HG02642 (cell line): Measurements from ENCODE around the gene YWHAB.
"Not testable (repeated sequence)": the region's sequence is repeated elsewhere in the genome, so short reads cannot be mapped to it uniquely, and the experiment has no call there.

ENCODE experiments used
- ATAC-seq: cut with Tn5 transposase; IDR thresholded peaks from one replicate; pipeline ENCODE4 v1.9.1; 2021; ENCODE audit warnings: mild to moderate bottlenecking; ENCODE audit not compliant: unreplicated experiment, poor library complexity

The YWHAB gene

GRCh38 chr20:44885392-44886265, at the start of gene YWHAB:
YWHAB (plus strand) TSS chr20:44885705; CDS start chr20:44901534, 15,829 bp downstream.
- peak; percentile 93 for ATAC-seq

GRCh38 chr20:44836601-44837120, 48.8 kb upstream of the YWHAB start:
- no peak for ATAC-seq

DNA sequence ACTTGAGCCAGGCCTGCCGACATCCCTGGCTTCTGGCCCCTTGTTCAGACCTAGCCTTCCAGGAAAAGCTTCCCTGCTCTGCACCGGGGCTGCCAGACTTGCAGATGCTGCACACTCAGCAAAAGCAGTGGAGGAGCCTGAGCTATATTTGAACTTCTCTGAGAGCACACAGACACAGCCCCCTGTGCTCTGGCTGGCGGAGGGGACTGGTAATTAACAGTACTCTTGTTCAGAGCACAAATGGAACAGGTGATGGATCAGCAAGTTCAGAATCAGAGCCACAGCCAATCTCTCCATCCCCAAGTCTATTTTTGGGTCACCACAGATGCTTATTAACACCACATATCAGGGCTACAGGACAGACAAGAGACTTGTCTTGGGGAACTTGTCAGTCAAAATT, 47.6 kb upstream of the YWHAB start:
- no peak for ATAC-seq

- no peak for ATAC-seq
Observed at GRCh38 chr20:44838521-44838920, 47.0 kb upstream of the YWHAB start.

DNA sequence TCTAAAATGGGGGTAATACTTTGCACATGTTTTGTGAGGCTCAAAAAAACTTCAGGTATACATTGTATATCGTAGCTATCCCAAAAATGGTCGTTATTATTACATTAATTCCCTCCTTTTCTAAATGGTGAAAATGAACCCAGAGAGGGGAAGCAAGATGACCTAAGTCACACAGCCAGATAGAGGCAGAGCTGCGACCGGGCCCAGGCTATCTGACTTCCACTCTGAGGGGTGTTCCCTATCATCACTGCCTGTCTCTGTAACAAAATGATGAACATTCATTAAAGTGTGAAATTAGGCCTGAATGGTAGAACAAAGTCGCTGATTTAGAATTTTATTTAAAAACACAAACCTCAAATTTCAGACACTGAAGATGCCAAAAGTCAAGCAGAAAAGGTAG, 46.0 kb upstream of the YWHAB start:
- no peak for ATAC-seq

DNA sequence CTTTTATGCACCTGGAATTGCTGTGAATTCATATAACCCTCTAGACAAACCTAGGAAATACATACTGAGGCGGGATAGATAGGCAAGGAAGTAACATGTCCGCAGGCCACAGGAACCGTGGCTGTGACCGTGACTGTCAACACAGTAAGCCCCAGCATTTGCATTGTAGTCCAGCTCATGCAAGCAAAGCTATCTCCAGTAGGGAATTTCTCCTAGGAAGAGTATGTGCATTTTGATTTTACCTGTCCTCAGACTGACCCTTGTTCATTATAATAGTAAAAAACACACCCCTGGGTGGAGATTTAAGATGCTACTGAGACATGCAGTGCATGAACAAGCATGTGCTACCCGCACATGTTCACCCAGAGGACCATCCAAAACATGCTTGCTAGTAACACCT, 44.7 kb upstream of the YWHAB start:
- ATAC-seq, result no peak

- ATAC-seq, result no peak
Observed at GRCh38 chr20:44841955-44842354, 43.5 kb upstream of the YWHAB start.

- no peak for ATAC-seq
Observed at GRCh38 chr20:44843876-44844275, 41.6 kb upstream of the YWHAB start.

DNA sequence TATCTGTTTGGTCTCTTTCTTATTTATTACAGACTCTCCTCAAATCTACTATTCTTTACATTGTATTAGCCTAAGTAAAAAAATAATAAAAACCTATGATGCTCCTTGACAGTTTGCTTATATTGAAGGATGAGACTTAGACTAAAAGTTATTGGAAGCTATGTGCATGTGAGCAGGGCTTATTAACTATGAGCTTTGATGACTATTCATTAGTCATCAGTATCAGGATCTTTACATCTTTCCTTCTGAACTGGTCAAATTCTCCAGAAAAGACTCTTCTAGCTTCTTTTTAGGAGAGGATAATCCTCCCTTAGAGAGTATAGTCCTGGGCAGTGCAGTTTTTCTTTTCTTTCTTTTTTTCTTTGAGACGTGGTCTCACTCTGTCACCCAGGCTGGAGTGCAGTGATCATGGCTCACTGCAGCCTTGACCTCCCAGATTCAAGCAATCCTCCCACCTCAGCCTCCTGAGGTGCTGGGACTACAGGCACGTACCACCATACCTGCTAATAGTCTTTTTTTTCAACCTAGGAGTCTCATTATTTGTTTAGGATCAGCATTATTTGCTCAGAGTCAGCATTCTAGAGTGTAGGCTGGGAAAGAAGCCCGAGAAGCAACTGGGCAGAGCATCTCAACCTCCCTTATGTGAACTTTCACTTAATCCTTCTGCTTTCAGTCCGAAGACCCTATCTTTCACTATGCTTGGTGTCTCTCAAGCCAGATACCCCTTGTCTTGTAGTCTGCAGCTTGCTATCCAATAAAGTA, 37.1 kb upstream of the YWHAB start:
- ATAC-seq, result no peak

- ATAC-seq, result no peak
Observed at GRCh38 chr20:44849703-44850102, 35.8 kb upstream of the YWHAB start.

DNA sequence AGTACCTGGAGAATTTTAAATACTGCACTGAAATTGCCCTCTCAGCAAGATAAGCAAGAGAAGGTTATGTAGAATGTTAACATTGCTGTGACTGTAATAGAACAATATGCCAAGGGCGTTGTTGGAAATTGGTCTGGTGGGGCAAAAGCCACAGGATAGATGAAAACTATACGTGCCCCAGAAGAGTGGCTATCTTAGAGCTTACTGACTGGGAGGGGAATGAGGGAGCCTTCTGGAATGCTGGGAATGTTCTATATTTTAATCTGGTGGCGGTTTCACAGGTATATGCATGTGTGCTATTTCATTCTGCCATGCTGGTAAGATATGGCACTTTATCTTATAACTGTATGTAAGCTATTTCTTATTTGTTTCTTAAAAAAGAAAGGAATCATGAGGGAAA, 35.2 kb upstream of the YWHAB start:
- ATAC-seq, result no peak

GRCh38 chr20:44850837-44851236, 34.7 kb upstream of the YWHAB start:
- ATAC-seq, result no peak

DNA sequence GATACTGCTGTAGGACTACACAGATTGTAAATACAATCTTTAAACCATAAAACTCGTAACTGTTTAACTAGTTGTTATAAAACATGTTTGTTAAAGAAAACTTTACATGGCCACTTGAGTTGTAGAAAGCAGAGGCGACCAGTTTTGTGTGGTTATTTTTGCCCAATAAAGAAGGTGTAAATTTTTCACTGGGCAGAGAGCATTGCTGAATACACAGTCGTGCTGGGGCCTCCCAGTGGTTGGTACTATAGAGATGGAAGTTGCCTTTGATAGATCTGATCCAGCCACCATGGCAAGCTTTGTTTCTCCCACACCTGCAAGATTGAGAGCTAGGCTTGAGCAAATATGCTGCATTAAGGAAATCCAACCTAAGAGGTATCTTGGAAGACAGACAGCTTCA, 34.0 kb upstream of the YWHAB start:
- no peak for ATAC-seq

DNA sequence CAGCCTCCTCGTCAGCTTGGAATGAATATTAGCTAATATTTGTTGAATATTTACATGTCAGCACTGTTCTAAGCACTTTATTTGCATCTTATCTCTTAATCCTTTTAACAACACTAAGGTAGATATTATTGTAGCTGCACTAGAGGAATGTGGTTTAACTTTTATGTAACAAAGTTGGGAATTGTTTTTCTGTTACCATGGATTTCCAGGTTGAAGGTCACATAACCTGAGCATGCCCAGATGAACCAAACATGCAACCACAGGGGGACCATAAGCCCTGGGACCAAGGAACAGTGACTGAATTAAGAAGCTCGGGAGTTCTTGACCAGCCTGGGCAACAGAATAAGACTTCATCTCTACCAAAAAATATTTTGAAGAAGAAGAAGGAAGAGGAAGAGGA, 29.1 kb upstream of the YWHAB start:
- ATAC-seq, result no peak

- ATAC-seq, result no peak
Observed at GRCh38 chr20:44856856-44857448, 28.6 kb upstream of the YWHAB start.

- ATAC-seq, result no peak
Observed at GRCh38 chr20:44858606-44859360, 26.7 kb upstream of the YWHAB start.

- ATAC-seq, result no peak
Observed at GRCh38 chr20:44861531-44862006, 23.9 kb upstream of the YWHAB start.

DNA sequence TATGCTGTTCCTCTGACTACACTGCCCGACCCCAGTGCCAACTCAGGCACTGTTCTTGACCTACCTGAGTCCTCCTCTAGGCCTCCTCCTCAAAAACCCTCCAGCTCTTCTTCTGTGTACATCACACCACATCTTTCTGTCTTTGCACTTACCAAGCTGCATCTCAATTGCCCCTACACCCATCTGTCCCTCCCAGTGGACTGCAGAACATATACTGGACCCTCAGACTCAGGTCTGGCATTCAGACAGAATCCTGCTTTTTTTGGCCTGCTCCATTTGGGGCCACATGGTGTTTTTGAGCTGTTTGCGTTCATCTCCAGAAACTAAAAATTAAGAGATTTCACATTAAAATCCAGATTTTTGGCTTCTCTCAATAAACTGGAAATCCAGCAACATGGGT, 23.2 kb upstream of the YWHAB start:
- ATAC-seq, result no peak

- not testable (repeated sequence) for ATAC-seq
Observed at GRCh38 chr20:44863365-44864084, 22.0 kb upstream of the YWHAB start.
